ENCODE data around the gene DAGLA. TPM values are rescaled to one million over a fixed set of nuclear protein-coding genes. Genes with fewer than 3 reads are reported as not detected.

DAGLA gene
- total and polyA plus RNA-seq, 5 donors, result 3.7 to 7.2 (median 5.5) TPM

DNA sequence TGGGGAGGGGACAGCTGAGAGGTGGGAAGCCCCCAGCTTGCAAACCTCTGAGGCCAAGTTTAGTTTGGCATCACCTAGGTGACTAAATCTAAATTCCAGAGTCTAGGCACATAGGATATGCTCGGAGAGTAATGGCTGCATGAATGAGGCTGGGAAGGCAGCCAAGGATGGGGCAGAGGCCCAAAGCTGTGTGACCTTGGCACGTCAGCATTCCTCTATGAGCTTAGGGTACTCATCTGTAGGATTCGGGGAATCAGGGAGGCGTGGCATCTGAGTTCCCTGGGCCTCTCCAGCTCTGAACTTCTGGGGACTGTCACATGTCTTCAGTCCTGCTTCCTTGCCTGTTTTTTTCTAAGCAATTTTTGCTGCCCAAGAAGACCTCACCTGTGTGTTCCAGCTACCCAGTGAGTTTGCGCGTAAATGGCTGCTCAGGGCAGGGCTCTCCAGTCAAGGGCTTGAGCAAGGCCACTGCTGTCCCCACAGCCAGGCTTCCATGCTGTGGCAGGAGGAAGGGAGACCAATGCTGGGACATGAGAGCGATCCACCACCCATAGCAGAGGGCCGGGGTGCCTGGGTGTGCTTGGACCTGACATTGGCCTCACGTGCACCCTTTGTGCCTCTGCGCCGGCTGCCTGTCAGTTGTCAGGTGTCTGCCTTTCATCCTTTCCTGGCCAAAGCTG, 13.9 kb downstream of the DAGLA start:
- no peak for ATAC-seq
- Histone ChIP-seq H3K27me3 (ENCODE audit: control insufficient read depth, insufficient read depth) (no peaks in the 10 kb centered on the region), H3K4me1 (ENCODE audit: control insufficient read depth, insufficient read depth, low read length) (peaks cover 29% of the 10 kb centered on the region), H3K4me3 (ENCODE audit: low read length) (no peak overlapping the region), H3K9me3 (ENCODE audit: control insufficient read depth, low read length) (no peaks in the 10 kb centered on the region), H3K27ac (ENCODE audit: low read length) (peak overlapping the region; percentile 29)
- intact Hi-C loops (cut with DNase I), result no loop called here
- WGBS, result 72% methylated on average over 11 of the region's 11 CpGs
- peak in 1 of 3 donors; percentile 70 for DNase-seq

DNA sequence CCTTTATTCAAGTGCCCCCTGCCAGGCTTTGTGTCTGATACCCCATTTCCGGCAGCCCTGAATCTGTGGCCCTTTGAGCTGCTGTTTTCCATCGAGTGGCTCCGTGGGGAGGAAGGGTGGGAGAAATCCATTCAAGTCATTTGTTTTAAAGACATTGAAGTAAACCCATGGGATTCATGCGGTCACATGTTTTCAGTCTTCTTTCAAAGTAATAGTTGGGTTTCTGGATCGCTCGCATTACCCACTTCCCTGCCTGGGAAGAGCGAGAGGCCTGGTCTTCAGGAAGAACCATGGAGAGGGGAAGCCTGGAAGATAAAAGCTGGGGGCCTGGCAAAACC, 14.4 kb downstream of the DAGLA start:
- Histone ChIP-seq H3K27ac (ENCODE audit: low read length) (peak overlapping the region; percentile 84), H3K27me3 (ENCODE audit: control insufficient read depth, insufficient read depth) (no peaks in the 10 kb centered on the region), H3K9me3 (ENCODE audit: control insufficient read depth, low read length) (no peaks in the 10 kb centered on the region), H3K4me1 (ENCODE audit: control insufficient read depth, insufficient read depth, low read length) (peaks cover 34% of the 10 kb centered on the region), H3K4me3 (ENCODE audit: low read length) (no peak overlapping the region)
- ATAC-seq (no peak), DNase-seq (no peak)
- intact Hi-C loops (cut with DNase I), result no loop called here
- 71% methylated on average over 7 of the region's 7 CpGs for WGBS

DNA sequence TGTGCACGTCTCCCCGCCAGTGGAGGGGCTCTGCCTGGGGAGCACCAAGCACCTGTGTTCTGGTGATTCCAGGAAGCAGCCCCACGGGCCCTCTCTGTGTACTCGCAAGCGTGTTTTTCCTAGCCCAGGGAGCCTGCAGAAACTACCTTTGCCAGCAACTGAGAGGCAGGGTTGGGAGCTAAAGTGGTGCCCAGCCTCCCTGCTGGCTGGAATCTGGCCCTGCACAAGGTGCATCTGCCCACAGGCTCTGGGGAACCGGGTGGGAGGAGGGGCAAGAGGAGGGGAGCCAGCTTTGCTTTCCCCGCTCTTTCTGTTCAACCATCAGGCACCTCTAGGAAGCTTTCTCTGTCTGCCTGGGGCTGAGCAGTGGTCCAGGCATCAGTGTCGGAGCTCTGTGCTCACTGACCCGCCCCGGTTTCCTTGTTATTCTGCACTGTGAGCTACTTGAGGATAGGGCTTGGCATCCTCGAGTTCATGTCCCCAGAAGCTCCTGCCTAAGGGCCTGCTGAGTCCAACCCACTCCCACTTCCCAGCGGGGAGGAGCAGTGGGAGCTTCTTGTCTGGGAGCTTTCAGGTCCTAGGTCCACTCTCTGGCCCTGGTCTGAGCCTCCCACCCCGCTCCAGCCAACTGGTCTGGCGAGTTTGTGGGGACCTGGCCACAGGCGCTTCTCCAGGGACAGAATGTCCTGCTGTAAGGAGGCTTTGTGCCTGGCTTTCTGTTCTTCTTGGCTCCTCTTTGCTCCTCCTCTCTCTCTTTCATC, 14.9 kb downstream of the DAGLA start:
- Histone ChIP-seq H3K27ac (ENCODE audit: low read length) (peak overlapping the region; percentile 84), H3K4me3 (ENCODE audit: low read length) (no peak overlapping the region), H3K4me1 (ENCODE audit: control insufficient read depth, insufficient read depth, low read length) (peaks cover 39% of the 10 kb centered on the region), H3K27me3 (ENCODE audit: control insufficient read depth, insufficient read depth) (no peaks in the 10 kb centered on the region), H3K9me3 (ENCODE audit: control insufficient read depth, low read length) (no peaks in the 10 kb centered on the region)
- peak; percentile 65 to 92 (median 85) for DNase-seq
- intact Hi-C loops (cut with DNase I), result no loop called here
- ATAC-seq, result peak; percentile 32 to 60
- 44% methylated on average over 15 of the region's 15 CpGs for WGBS

DNA sequence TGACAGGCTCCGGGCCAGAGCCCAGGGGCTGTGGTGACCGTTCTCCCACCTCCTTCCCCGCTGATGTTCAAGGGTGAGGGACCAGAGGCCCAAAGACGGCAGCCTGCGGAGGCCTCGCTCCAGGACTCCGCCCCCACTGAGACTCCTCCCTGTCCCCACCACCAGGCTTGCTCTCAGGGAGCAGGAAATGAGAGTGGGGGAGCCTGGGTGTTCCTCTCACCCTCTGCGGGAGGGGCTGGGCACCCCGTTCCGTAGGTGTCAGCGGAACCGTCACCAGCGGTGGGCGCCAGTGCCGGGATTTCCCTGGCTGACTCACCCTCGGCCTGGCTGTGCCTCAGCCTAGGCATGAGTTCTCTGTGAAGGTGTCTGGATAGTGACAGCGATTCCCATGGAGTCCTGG, 15.7 kb downstream of the DAGLA start:
- Histone ChIP-seq H3K27me3 (ENCODE audit: control insufficient read depth, insufficient read depth) (no peaks in the 10 kb centered on the region), H3K4me3 (ENCODE audit: low read length) (no peak overlapping the region), H3K27ac (ENCODE audit: low read length) (peak overlapping the region; percentile 84), H3K4me1 (ENCODE audit: control insufficient read depth, insufficient read depth, low read length) (peaks cover 45% of the 10 kb centered on the region), H3K9me3 (ENCODE audit: control insufficient read depth, low read length) (no peaks in the 10 kb centered on the region)
- peak; percentile 80 to 91 for ATAC-seq
- 5% methylated on average over 17 of the region's 17 CpGs for WGBS
- DNase-seq, result peak; percentile 84 to 94 (median 92)
- intact Hi-C loops (cut with DNase I), result no loop called here

DNA sequence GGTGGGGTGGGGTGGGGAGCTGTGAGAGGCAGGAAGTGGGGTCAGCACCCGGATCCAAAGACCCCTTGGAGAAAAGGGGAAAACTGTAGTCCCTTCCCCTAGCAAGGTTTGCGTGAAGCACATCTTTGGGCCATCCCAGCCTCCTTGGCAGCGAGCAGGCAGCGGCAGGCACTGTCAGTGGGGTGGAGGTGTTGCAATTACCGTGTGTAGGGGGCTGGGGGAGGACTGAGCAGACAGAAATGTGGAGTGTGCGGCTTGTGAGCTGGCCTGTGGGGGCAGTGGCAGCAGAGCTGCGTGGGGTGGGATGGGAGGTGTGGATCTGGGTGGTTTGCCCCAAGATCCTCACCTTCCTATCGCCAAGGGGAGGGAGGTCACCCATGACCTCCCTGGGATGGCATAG, 16.4 kb downstream of the DAGLA start:
- peak in 2 of 3 donors; percentile 65 to 66 for DNase-seq
- ATAC-seq, result peak in 1 of 2 donors; percentile 28
- intact Hi-C loops (cut with DNase I), result no loop called here
- Histone ChIP-seq H3K4me3 (ENCODE audit: low read length) (no peak overlapping the region), H3K27ac (ENCODE audit: low read length) (peak overlapping the region; percentile 53), H3K4me1 (ENCODE audit: control insufficient read depth, insufficient read depth, low read length) (peaks cover 45% of the 10 kb centered on the region), H3K27me3 (ENCODE audit: control insufficient read depth, insufficient read depth) (no peaks in the 10 kb centered on the region), H3K9me3 (ENCODE audit: control insufficient read depth, low read length) (no peaks in the 10 kb centered on the region)
- WGBS, result 48% methylated on average over 8 of the region's 8 CpGs

DNA sequence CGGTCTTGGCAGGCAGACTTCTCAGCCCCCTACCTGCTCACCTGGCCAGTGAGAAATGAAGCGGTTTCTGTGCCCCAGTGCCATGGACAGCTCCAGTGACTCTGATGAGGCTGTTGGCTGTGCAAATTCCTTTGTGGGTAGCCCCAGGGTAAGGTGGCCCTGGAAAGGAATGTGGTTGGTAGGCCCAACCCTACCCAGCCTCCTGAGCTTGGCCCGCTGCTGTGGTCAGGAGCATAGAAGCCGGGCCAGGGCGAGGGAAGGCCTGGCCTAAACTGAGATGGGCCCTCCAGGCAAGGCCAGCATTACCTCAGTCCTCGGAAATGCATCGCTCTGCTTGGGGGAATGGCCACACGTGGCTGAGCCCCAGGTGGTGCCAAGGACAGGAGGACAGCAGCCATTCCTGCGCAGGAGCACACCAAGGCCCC, 16.9 kb downstream of the DAGLA start:
- H3K4me1 ChIP-seq (ENCODE audit: control insufficient read depth, insufficient read depth, low read length), result peaks cover 45% of the 10 kb centered on the region
- peak overlapping the region; percentile 53 for H3K27ac ChIP-seq (ENCODE audit: low read length)
- ATAC-seq, result no peak
- 85% methylated on average over 9 of the region's 9 CpGs for WGBS
- H3K9me3 ChIP-seq (ENCODE audit: control insufficient read depth, low read length), result no peaks in the 10 kb centered on the region
- peak in 2 of 3 donors; percentile 27 to 63 for DNase-seq
- intact Hi-C loops (cut with DNase I), result no loop called here
- no peaks in the 10 kb centered on the region for H3K27me3 ChIP-seq (ENCODE audit: control insufficient read depth, insufficient read depth)
- no peak overlapping the region for H3K4me3 ChIP-seq (ENCODE audit: low read length)

DNA sequence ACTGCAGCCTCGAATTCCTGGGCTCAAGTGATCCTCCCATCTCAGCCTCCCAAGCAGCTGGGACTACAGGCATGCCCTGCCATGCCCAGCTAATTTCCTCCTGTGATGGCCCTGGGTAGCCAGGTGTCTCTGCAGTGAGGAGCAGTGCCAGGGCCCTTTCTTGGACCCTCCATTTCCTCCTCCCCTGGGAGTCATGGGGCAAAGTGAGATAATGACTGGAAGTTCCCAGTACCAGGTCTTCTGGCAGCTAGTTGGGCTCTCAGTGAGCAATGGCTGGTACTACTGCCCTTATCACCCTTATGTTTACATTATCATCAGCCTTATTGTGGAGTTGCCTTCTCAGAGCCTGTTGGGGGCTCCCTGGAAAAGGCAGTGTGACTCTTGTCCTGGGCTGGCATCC, 17.6 kb downstream of the DAGLA start:
- Histone ChIP-seq H3K9me3 (ENCODE audit: control insufficient read depth, low read length) (no peaks in the 10 kb centered on the region), H3K27ac (ENCODE audit: low read length) (peak overlapping the region; percentile 40), H3K27me3 (ENCODE audit: control insufficient read depth, insufficient read depth) (no peaks in the 10 kb centered on the region), H3K4me3 (ENCODE audit: low read length) (no peak overlapping the region), H3K4me1 (ENCODE audit: control insufficient read depth, insufficient read depth, low read length) (peaks cover 45% of the 10 kb centered on the region)
- ATAC-seq (no peak), DNase-seq (no peak)
- intact Hi-C loops (cut with DNase I), result no loop called here
- 94% methylated on average over 1 of the region's 1 CpG for WGBS

DNA sequence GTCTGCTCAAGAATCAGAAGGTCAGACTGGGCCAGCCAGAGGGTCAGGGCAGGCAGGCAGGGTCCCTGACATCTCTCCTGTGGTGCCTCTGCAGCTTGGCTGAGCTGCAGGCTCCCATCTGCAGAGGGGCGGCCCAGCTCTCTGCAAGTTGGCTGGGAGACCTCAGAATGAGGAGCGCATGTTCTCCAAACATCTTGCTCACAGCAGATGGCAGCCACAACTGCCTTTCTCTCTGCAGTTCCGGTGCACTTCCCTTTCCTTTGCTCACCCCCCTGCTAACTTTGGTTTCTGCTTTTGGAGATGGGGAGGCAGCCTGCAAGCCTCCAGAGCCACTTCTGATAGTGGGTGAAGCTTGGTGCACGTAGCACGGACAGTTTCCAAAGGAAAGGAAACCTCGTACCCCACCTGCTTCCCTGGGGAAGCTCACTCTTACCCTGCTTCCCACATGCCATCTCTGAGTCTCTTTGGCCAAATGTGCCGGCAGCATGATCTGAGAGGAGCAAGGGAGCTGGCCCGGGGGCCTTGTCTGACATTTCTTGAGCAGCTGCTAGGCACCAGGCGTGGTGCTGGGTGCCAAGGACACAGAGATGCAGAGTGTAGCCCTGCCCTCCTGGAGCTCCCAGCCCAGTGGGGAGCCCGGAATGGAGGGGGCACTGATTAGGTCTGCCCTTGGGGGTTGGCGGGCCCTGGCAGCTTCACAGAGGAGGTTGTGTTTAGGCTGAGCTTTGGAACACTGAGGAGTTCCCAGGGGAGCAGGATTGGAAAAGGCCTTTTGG, 18.2 kb downstream of the DAGLA start:
- DNase-seq (peak in 2 of 3 donors; percentile 65 to 73), ATAC-seq (no peak)
- intact Hi-C loops (cut with DNase I), result no loop called here
- H3K4me3 ChIP-seq (ENCODE audit: low read length), result no peak overlapping the region
- no peaks in the 10 kb centered on the region for H3K9me3 ChIP-seq (ENCODE audit: control insufficient read depth, low read length)
- no peaks in the 10 kb centered on the region for H3K27me3 ChIP-seq (ENCODE audit: control insufficient read depth, insufficient read depth)
- peak overlapping the region; percentile 40 for H3K27ac ChIP-seq (ENCODE audit: low read length)
- 44% methylated on average over 11 of the region's 11 CpGs for WGBS
- peaks cover 45% of the 10 kb centered on the region for H3K4me1 ChIP-seq (ENCODE audit: control insufficient read depth, insufficient read depth, low read length)

DNA sequence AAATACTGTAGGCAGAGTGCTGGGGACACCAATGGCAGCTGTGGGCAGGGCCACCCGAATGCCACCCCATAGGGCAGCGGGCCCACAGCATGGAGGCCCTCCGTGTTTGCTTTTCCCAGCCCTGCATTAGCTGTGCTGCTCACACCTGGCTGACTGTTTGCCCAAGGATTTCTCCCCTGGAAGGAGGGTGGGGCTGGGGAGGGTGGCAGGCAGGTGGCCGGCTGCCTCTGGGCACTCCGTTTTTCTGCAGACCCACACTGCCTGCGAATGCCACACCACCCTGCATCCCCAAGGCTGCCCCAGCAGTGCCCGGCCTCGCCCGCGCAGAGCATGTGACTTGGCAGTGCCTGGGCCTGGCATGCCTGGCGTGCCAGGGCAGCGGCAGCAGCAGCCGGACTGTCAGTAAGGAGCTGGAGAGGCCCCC, 19.6 kb downstream of the DAGLA start:
- peak in 2 of 3 donors; percentile 84 to 88 for DNase-seq
- ATAC-seq, result peak; percentile 18 to 39
- Histone ChIP-seq H3K9me3 (ENCODE audit: control insufficient read depth, low read length) (no peaks in the 10 kb centered on the region), H3K27ac (ENCODE audit: low read length) (peak overlapping the region; percentile 50), H3K4me3 (ENCODE audit: low read length) (no peak overlapping the region), H3K27me3 (ENCODE audit: control insufficient read depth, insufficient read depth) (no peaks in the 10 kb centered on the region), H3K4me1 (ENCODE audit: control insufficient read depth, insufficient read depth, low read length) (peaks cover 42% of the 10 kb centered on the region)
- intact Hi-C loops (cut with DNase I), result no loop called here
- 71% methylated on average over 13 of the region's 13 CpGs for WGBS

DNA sequence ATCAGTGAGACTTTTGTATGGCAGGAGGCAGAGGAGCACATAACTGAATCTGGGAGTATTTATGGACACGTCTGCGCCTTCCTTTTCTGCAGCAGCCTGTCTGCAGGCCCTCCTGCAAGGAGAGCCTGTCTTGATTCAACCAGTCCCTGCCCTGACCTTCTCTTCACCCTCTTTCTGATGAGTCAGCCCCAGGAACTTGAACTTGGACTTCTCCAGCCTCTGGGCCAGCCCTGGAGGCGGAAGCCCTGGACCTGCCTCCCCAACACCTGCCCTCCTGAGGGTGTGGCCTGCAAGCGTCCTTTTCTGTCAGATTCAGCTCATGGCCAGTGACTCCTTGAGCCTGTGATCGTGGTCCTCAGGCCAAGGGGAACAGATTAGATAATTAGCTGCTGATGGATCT, 20.0 kb downstream of the DAGLA start:
- ATAC-seq (peak in 1 of 2 donors; percentile 14), DNase-seq (peak in 2 of 3 donors; percentile 42 to 67)
- WGBS, result 44% methylated on average over 5 of the region's 5 CpGs
- intact Hi-C loops (cut with DNase I), result no loop called here
- H3K9me3 ChIP-seq (ENCODE audit: control insufficient read depth, low read length), result no peaks in the 10 kb centered on the region
- peaks cover 42% of the 10 kb centered on the region for H3K4me1 ChIP-seq (ENCODE audit: control insufficient read depth, insufficient read depth, low read length)
- no peaks in the 10 kb centered on the region for H3K27me3 ChIP-seq (ENCODE audit: control insufficient read depth, insufficient read depth)
- peak overlapping the region; percentile 82 for H3K27ac ChIP-seq (ENCODE audit: low read length)
- no peak overlapping the region for H3K4me3 ChIP-seq (ENCODE audit: low read length)

DNA sequence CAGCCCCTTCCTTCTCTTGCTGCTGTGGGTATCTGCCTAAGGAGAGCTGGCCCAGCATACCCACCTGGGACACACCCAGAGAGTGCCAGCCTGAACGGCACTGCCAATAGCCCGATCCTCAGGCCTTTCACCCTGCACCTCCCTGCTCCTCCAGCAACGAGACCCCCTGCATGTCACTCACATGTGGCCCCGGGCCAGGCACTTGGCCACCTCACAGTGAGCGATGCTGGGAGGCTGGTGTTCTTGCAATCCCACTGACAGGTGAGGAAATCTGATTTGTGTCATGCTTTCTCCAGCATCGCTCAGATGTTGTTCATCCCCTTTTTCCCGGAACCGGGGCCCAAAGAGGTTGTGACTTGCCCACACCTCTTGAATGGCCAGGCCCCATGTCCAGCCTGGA, 20.5 kb downstream of the DAGLA start:
- Histone ChIP-seq H3K27ac (ENCODE audit: low read length) (peak overlapping the region; percentile 82), H3K4me3 (ENCODE audit: low read length) (no peak overlapping the region), H3K4me1 (ENCODE audit: control insufficient read depth, insufficient read depth, low read length) (peaks cover 39% of the 10 kb centered on the region), H3K9me3 (ENCODE audit: control insufficient read depth, low read length) (no peaks in the 10 kb centered on the region), H3K27me3 (ENCODE audit: control insufficient read depth, insufficient read depth) (no peaks in the 10 kb centered on the region)
- 75% methylated on average over 8 of the region's 8 CpGs for WGBS
- no peak for ATAC-seq
- intact Hi-C loops (cut with DNase I), result no loop called here
- DNase-seq, result peak in 2 of 3 donors; percentile 50 to 55
